ENCODE measurements around the gene KRT79.

KRT79 gene

GRCh38 chr12:52832985-52833905 lies 866 bp downstream of the KRT79 start:
- no peak for DNase-seq

DNA sequence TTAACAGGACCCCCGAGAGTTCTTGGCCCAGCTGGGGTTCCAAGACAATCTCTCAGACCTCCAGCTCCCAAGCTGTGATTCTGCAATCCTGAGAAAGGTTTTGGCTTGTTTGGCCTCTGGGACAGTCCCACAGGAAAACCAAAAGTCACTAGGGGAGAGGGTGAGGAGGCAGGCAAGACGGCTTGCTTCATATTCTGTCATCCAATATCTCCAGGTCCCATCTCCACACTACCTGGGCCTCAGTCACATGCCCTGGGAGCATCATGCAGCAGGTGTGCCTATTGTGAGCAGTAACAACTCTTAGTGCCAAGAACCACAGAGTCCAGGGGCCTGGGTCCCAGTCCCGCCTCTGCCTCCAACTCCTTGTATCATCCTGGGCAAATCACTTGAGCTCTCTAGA lies 1.7 kb downstream of the KRT79 start:
- DNase-seq, result no peak

GRCh38 chr12:52831251-52831650 lies 2.9 kb downstream of the KRT79 start:
- DNase-seq, result no peak

GRCh38 chr12:52829986-52830770 lies 3.9 kb downstream of the KRT79 start:
- DNase-seq, result no peak

DNA sequence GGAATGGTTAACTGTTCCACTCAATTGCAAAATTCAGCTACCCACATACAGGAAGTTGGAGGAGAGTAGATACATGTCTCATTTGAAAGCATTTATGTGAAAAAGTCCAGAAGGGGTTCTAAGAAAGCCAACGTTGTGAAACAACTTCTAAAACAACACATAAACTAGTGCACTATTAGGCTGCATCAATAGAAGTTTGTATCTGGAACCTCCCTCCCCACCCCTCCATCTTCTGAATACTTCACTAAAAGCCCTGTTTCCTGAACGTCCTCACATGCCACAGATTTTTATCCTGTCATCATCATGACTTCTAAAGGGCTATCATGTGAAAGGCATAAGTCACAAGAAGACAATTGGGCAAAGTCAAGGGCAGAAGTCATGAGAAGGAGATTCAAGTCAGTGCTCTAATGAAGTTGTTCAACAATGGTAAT lies 5.5 kb downstream of the KRT79 start:
- no peak for DNase-seq

DNA sequence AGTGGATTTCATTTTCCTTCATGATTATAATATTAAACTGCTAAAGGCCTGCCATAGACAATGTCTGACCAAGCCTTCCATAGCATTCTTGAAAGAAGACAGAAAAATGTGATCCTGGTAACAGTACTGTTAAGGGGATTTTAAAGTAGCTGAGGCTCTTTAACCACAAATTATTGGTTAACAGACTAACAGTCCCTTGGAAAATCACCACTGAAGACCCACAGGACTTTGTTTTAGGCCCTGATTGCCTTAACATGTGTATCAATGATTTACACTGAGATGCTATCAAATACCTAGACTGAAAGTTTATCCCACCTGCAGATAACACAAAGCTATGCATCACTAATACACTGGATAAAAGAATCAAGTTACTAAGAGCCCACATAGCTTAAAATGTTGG lies 6.0 kb downstream of the KRT79 start:
- no peak for DNase-seq

GRCh38 chr12:52827499-52828090 lies 6.5 kb downstream of the KRT79 start:
- no peak for DNase-seq

GRCh38 chr12:52826611-52827498 lies 7.3 kb downstream of the KRT79 start:
- no peak for DNase-seq

DNA sequence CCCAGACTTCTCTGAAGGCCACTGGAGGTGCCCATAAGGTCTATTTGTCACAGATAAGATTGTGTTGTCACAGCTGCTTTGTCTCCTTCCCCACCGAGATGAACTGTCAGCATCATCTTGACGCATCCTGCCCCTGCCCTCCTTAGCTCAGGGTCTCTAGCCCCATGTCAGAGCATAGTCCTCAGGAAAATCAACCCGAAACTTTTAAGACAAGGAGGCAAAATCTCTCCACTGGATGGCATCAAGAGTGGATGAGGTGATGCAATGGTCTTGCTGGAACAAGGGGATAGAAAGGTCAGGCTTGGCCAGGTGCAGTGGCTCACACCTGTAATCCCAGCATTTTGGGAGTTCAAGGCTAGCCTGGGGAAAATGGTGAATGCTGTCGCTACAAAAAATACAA lies 8.2 kb downstream of the KRT79 start:
- no peak for DNase-seq

GRCh38 chr12:52824741-52825410 lies 9.2 kb downstream of the KRT79 start:
- DNase-seq, result no peak

GRCh38 chr12:52823761-52824450 lies 10.2 kb downstream of the KRT79 start:
- DNase-seq, result no peak

GRCh38 chr12:52822771-52823510 lies 11.2 kb downstream of the KRT79 start:
- DNase-seq, result no peak

GRCh38 chr12:52821826-52822660 lies 12.1 kb downstream of the KRT79 start:
- no peak for DNase-seq

- DNase-seq, result no peak
Observed at GRCh38 chr12:52821071-52821730, 12.9 kb downstream of the KRT79 start.

GRCh38 chr12:52820521-52820920 lies 13.6 kb downstream of the KRT79 start:
- no peak for DNase-seq

DNA sequence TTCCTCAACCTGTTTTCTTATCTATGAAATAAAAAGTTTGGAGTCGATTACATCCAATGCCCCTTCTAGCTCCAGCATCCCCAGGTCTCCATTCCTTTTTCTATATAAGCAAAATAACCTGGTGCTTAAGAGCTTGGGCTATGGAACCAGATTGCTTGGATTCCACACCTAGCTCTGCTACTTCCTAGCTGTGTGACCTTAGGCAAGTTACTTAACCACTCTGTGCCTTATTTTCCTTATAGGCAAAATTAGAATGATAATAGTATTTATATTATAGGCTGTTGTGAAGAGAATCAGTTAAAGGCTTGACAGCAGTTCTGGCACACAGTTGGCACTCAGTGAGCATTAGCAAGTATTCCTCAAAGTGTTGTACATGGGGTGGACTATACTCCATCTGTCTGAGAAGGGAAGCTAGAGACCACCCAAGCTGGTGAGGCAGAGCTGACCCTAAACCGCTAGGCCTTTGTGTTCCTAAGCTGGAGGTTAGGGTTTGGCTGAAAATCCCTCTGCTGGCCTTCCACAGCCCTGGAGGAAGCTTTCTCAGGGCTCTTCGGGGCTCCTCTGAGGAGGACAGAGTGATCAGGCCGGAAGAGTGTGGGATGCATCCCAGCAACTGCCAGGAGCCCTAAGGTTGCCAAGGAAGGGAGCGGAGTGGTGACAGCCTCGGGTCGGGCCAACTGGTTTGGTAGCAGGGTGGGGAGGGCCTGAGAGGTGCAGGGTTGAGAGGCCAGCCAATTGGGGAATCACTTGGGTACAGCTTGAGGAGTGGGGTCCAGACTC lies 14.2 kb downstream of the KRT79 start:
- no peak for DNase-seq

- no peak for DNase-seq
Observed at GRCh38 chr12:52818887-52819420, 15.2 kb downstream of the KRT79 start.

DNA sequence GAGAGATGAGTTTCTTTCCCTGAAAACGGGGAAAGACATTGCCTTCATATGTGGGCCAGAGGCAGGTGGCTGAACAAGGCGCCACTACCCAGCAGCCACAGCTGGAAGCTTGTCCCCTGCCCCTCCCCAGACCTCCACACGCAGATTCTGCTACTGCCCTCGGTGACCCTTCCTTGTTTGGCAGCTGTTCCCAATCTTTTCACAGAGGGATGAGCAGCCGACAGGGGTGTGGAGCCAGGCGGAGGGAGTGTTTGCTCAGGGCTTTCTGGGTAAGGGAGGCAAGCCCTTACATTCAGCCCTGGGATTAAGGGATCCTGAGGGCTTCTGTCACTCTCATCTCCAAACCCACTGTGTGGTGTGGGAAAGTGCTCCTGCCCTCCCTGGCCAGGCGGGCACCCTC lies 15.7 kb downstream of the KRT79 start:
- peak; percentile 59 for DNase-seq

All from SHP77 treated with DMSO at 0.1 percent for 48 hours (cell line).